Stimulated activated CD4-positive, alpha-beta T cell treated with anti-CD3 and anti-CD28 coated beads, Interleukin-1b, Interleukin-23, amount 100 ng/mL, for 48 hours (primary cell): ENCODE measurements around the gene TTLL4.

Experiments used
- DNase-seq: peaks from one replicate; pipeline ENCODE4 v3.0.0-alpha.2; 2020

The TTLL4 gene

GRCh38 chr2:218788529-218789255, 78.1 kb downstream of the TTLL4 start:
- no peak for DNase-seq

DNA sequence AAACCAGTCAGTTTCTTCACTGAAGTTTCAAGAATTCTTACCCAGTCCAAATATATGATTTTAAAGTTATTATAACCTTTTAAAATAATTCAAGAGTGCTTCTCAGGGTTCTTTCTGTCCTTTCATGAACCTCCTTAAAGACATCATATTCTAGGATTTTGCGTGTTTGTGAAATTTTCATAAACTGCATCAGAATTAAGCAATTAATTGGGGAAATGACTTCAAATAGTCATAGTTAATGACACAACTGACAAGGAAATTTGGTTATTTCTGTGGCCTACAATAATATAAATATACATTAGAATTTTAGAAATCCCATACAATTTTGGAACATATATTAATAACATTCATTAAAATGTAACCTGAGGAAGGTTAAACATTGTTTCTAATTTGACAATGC, 81.8 kb downstream of the TTLL4 start:
- DNase-seq = no peak

DNA sequence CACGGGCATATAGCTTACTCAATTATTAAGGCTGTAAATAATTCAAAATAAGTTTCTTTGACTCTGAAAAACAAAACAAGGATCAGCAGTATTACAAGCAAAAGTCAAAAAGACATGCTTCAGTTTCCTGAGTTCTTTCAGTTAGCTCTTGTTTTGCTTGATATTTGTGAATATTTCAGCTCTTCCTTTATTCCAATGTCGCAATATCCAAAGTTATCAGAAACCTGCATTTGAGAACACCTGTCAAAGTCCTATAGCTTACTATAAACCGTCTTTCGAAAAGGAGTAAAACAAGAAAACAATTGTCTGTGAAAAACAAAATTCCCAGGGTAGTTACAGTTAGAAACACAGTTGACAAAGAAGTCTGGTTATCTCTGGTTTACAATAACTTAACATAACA, 86.1 kb downstream of the TTLL4 start:
- no peak for DNase-seq

GRCh38 chr2:218798767-218799504, 88.3 kb downstream of the TTLL4 start:
- no peak for DNase-seq

GRCh38 chr2:218799990-218800389, 89.4 kb downstream of the TTLL4 start:
- no peak for DNase-seq

- DNase-seq = no peak
Measured at GRCh38 chr2:218802386-218802994, 91.9 kb downstream of the TTLL4 start.

DNA sequence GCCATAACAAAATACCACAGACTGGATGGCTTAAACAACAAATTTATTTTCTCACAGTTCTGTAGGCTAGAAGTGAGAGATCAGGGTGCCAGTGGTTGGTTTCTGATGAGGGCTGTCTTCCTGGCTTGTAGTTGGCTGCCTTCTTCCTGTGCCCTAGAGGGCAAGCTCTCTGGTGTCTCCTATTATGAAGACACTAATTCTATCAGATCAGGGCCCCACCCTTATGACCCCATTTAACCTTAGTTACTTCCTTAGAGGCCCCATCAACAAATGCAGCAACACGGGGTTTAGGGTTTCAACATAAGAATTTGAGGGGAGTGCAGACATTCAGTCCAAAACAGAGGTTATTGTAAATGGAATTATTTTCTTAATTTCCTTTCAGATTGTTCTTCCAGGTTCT, 94.2 kb downstream of the TTLL4 start:
- no peak for DNase-seq
